Stimulated activated CD8-positive, alpha-beta memory T cell treated with anti-CD3 and anti-CD28 coated beads, Interleukin-4, amount 100 ng/mL, for 48 hours (primary cell): Measurements from ENCODE around the gene POR.

Source experiments
- DNase-seq: peaks from one replicate; pipeline ENCODE4 v3.0.0-alpha.2; 2020

Gene POR

GRCh38 chr7:75955331-75955955 is 40.5 kb downstream of the POR start:
- no peak for DNase-seq

DNA sequence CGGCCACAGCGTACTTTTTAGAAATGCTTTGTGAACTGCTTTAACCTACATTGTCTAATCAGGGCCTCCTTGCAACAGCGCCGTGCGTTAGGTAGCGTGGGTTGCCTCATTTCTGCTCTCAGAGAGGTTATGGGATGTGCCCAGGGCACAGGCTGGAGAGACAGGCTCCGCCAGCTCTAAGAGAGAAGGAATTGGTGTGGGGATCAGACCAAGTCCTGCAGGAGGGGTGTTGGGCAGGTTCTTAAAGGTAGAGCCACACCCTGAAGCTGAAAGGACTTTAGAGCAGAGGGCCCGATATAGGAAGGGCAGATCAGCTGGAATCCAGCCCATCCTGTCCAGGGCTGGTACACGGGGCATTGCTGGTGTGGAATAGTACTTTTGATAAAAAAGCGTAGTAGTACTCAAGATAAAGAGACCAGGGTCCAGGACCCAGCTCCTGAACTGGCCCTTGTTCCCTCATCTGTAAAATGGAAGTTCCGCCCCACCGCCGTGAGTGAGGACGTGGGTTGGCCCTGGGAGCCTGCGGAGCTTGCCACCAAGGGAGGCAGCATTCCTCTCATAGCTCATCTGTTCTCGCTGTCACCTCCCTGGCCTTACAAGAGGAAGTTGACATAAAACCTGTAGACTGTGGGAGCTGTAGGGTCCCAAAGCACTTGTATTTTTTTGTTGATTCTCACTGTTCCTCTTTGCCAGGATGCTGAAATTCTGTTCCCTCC is 42.2 kb downstream of the POR start:
- no peak for DNase-seq

GRCh38 chr7:75958802-75959543 is 44.0 kb downstream of the POR start:
- DNase-seq: no peak

GRCh38 chr7:75960372-75960771 is 45.4 kb downstream of the POR start:
- no peak for DNase-seq

DNA sequence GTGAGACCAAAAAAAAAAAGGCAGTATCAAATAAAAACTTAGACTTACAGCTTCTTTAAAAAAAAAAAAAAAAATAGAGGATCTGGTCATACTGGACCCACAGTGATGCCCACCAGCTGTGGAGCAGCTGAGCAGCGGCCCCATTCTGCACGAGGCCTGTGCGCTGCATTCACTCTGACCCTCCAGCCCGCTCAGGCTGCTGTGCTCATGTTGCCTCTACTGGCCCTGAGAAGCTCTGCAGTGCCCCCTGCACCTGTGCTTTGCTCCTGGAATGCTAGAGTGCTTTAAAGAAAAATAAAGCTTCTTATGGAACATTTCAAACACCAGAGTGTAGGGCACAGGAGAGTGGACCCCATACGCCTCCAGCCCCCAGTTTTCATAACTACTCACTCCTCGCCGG is 46.3 kb downstream of the POR start:
- DNase-seq: no peak

DNA sequence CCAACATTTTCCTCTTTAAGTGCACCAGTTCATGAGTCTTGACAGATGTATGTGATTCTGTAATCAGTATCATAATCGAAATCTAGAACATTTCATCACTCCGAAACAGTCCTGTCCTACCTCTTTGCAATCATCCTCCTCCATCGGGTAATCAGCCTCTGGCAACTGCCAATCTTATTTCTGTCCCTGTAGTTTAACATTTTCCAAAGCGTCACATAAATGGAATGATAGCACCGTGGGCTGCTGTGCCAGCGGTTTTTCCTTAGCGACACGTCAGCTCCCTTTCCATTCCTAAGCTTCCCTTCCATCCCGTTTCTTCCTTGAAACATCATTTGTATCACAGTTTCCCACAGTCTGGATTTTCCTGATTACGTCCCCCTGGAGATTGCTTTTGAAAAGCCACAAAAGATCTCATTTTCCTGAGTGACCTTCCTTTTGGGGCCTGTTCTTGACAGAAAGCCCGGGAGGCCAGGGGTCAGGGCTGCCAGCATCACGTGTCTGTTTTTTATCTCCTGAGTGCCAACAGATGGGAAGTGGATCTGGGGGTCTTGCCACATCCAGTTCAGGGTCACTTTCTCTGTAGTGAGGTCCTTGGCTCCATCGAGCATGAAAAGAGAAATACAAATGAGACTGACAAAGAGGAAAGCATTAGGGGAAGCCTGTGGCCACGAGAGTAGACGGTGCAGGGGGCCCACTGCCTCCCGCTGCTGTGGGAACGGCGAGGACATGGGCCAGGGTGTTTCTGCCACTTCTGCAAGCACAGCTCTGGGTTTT is 47.8 kb downstream of the POR start:
- no peak for DNase-seq

GRCh38 chr7:75963381-75963995 is 48.5 kb downstream of the POR start:
- DNase-seq: no peak

GRCh38 chr7:75965617-75966016 is 50.7 kb downstream of the POR start:
- no peak for DNase-seq

DNA sequence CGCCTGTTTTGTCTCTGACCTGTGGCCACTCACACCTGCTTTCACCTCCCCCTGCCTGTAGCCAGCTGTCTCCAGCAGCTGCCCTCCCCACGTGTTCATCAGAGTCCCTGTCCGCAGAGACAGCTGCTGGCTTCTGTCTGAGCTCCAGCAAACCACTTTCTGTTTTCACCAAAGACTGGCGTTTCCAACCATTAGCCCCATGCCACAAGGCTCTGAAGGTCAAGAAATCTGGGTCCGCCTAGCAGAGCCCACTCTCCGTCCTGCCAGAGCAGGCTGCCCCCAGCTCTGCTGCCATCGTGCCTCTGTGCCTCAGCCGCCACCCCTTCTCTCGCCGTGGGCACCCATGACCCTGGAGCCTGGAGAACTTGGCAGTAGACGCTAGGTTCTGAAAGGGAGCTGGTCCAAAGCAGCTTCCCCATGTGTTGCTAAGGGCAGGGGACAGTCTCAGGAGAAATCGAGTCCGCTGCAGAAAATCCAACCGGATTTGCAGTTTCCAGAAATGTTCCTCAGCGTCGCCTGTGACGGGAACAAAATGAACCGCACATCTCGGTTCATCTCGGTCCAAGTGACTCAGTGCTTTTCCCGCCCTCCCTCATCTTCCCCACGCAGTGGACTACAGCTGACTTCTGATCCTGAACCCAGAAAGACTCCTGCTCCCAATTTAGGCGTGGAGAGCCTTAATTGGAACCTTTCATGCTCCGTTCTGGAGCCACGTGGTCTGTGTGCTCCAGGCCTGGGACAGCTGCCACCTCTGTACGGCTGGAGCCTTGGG is 51.4 kb downstream of the POR start:
- no peak for DNase-seq

DNA sequence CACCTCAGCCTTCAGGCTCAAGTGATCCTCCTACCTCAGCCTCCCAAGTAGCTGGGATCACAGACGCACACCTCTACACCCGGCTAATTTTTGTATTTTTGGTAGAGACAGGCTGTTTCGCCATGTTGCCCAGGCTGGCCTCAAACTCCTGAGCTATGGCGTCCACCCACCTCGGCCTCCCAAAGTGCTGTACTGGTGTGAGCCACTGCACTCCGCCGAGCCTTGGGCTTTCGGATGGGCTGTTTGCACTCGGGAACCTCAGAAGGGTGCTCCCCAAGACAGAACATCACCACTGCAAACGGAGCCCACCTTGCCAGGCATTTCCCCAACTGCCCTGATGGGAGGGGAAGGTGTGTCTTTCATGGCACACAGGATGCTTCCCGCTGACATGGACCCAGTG is 52.1 kb downstream of the POR start:
- no peak for DNase-seq

GRCh38 chr7:75967487-75967997 is 52.6 kb downstream of the POR start:
- DNase-seq: no peak

DNA sequence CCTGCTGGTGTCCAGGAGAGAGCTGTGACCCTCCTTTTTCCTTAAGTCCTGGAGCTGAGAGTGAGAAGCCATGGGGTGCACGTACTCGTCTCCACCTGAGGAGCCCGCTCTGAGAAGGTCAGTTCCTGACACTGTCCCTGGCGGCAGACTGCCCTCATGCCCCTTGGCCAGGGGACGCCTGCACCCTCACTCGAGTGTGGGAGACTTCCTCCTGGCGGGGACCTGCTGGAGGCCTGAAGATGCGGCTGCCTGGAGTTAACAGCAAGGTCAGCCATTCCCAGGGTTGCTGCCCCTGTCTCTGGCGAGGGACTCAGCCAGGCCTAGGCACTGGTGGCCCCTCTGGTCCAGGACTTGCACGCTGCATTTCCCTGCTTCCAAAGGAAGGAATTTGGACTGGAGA is 53.1 kb downstream of the POR start:
- no peak for DNase-seq

DNA sequence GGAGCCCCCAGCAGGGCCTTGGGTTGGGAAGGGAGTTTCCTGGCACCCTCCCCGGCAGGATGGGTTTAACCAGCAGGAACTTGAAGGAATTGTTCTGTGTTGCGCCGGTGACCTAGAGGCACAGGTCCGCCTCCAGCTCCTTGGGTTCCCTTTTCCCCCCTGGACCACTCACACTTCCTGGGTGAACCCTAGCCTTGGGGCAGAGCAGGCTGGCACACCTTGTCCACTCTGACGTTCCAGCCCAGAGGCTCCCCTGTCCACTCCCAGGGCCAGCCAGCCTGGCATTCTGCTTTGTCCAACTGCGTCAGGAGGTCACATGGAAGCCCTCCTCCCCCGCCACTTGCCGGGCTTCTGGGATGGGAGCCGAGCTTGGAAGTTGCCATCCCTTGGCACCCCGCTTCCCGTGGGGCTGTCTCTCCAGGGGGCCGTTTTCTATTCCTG is 53.6 kb downstream of the POR start:
- DNase-seq: no peak

DNA sequence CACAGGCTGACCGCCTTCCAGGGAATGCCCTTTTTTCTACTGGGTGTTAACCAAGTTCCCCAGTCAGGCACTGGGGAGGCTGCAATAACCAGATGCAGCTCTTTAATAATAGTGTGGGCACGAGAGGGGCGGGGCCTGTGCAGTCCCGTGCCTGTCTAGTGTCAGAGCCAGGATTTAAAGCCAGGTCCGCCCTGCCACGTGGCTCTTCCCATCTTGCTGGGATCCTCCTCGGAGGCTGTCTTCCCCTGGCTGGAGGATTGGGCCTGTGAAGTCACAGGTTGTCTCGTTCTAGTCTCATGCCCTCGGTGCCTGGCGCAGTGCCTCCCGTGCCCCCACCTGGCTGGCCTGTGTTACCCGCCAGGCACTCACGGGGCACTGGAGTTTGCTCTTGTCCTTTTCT is 54.2 kb downstream of the POR start:
- DNase-seq: no peak

GRCh38 chr7:75969704-75970498 is 54.9 kb downstream of the POR start:
- no peak for DNase-seq

DNA sequence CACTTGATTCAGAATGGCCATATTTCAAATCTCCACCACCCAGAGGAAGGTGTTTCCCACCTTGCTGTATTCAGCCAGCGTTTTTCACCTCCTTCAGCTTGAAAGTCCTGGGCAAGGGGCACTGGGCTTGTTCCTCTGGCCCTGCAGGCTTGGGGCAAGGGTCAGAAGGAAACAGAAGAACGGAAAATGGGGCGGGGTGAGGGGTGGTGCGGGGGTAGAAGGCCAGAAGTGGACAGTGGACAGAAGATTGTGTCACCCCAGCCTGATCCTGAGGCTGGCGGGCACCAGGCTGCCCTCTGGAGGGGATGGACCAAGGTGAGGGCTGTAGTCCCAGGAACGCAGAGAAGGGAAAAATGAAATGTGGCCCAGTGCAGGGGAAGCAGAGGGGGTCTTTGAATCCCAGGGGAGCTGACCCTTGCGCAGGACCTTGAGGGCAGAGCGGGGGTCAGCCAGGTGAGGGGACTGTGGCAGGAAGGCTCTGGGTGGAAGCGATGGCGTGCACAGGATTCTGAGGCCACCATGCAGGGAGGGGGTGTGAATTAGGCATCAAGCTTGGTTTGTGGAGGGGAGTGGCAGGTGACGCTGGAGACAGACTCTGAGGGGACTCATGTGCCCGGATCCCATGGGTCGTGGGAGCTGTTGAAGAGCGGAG is 56.5 kb downstream of the POR start:
- no peak for DNase-seq

GRCh38 chr7:75971961-75972763 is 57.2 kb downstream of the POR start:
- no peak for DNase-seq

DNA sequence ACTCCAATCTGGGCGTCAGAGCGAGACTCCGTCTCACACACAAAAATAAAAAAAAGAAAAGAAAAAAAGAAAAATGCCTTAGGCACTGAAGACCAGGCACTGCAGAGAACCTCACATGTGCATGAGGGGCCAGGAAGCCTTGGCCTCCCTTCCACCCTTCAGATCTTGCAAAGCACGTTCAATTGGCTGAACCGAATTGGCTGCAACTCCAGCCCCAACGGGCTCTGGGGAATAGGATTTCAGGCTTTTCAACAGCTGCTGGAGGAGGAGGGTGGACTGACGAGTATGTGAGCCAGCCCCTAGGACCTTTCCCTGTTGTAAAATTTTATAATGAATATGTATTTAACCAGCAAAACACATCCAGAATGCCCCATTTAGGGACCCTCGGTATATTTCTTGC is 62.8 kb downstream of the POR start:
- no peak for DNase-seq

GRCh38 chr7:75979759-75980429 is 64.9 kb downstream of the POR start:
- no peak for DNase-seq
